Adrenal gland (tissue), 5 donors: ENCODE results near the gene KCNA2.

Experiments
- POLR2A ChIP-seq, 2 donors: fragments of 450-650 bp; IDR thresholded peaks; one replicate each; pipeline ENCODE4 v1.6.1; 2017; ENCODE audit warnings: antibody characterized with exemption in 2 of 2, mild to moderate bottlenecking in 2 of 2, moderate library complexity in 1 of 2
- TF ChIP-seq, protein P1 (sequence below), 6 experiments: fragments of 450-650 bp in 4 of 6; fragments of 200-600 bp in 2 of 6; sonication (generic) in 1 of 6; IDR thresholded peaks; 1 replicate in 5 of 6; 2 replicates in 1 of 6; pipeline versions ENCODE4 v1.5.1 to v1.8.0; 2016 to 2021; ENCODE audit warnings: antibody characterized with exemption in 6 of 6, mild to moderate bottlenecking in 2 of 6, moderate library complexity in 1 of 6
- donor health status: DM: no; HTN: no; CAD: no.

DNA sequence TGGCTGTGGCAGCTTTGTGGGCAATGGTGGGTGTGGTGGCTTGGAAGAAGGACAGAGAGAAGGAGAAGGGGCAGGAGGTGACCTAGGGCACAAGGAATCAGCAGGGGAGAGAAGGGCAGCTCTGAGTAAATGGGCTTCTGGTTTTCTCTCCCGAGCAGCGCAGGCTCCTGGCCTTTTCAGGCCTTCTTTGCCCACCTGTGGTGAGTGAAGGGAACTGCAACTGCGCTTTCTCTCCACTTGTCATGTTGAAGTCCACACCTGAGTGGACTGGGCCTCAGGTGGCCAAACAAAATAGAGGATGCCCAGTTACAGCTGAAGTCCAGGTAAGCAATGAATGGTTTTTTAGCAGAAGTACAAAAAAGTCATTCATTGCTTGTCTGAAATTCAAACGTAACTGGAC is 57.8 kb downstream of the KCNA2 start:
- TF ChIP-seq, protein P1, sequence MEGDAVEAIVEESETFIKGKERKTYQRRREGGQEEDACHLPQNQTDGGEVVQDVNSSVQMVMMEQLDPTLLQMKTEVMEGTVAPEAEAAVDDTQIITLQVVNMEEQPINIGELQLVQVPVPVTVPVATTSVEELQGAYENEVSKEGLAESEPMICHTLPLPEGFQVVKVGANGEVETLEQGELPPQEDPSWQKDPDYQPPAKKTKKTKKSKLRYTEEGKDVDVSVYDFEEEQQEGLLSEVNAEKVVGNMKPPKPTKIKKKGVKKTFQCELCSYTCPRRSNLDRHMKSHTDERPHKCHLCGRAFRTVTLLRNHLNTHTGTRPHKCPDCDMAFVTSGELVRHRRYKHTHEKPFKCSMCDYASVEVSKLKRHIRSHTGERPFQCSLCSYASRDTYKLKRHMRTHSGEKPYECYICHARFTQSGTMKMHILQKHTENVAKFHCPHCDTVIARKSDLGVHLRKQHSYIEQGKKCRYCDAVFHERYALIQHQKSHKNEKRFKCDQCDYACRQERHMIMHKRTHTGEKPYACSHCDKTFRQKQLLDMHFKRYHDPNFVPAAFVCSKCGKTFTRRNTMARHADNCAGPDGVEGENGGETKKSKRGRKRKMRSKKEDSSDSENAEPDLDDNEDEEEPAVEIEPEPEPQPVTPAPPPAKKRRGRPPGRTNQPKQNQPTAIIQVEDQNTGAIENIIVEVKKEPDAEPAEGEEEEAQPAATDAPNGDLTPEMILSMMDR (IDR thresholded peaks at IDR 0.05): peak in 4 of 6 experiments; percentile 9 to 44 (median 32)
- no peak for TF ChIP-seq POLR2A (IDR thresholded peaks at IDR 0.05)
